GM18858 (cell line): ENCODE results near the gene LRRC26.

ENCODE experiments used
- ATAC-seq: cut with Tn5 transposase; IDR thresholded peaks from one replicate; pipeline ENCODE4 v1.9.1; 2021; ENCODE audit not compliant: unreplicated experiment

Gene LRRC26, protein sequence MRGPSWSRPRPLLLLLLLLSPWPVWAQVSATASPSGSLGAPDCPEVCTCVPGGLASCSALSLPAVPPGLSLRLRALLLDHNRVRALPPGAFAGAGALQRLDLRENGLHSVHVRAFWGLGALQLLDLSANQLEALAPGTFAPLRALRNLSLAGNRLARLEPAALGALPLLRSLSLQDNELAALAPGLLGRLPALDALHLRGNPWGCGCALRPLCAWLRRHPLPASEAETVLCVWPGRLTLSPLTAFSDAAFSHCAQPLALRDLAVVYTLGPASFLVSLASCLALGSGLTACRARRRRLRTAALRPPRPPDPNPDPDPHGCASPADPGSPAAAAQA

DNA sequence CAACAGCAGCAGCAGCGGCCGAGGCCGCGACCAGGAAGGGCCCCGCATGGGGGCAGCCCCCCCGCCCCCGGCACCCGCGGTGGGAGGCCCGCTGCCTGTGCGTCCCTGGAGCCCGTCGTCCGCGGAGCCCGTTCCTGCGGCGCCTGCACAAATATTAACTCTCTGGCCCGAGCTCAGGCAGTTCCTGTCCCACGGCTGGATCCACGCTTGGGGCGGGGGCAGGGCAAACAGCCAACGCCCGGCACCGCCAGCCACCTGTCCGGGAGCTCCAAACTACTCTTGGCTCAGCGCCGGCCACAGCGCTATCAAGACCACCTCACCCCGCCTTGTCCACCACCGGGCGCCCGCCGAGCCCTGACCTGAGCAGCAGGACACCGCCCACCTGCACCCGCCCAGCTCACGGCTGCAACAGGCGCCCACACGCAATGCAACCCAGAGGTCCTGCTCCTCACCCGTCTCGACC lies at the start of gene LRRC26:
Gene LRRC26, minus strand, starts transcription at position 156 of the 463 bp plus-strand sequence. Its CDS starts 108 bp downstream, at position 48.
- ATAC-seq, result no peak

DNA sequence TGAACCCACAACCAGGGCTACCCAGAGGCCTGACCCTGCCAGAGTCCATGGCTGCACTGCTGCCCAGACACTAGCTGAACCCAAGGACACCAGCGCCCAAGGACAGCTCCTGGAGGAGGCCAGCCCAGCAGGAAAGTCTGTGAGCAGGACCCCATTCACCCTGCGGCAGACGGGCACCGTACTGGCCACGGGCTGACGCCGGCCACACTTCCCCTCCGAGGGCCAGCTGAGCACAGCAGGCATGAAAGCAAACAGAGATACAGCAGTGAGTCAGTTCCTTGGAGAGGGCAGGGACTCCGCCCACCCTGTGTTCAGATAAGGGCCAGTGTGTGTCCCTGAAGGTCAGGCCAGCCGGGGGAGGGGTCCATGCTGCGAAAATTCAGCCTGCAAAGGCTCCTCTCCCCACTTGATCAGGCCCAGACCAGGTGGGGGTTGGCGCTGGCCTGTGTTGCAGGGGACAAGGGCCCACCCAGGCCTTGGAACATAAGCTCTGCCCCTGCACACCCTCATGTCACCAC lies 49.0 kb upstream of the LRRC26 start:
- ATAC-seq, result no peak

DNA sequence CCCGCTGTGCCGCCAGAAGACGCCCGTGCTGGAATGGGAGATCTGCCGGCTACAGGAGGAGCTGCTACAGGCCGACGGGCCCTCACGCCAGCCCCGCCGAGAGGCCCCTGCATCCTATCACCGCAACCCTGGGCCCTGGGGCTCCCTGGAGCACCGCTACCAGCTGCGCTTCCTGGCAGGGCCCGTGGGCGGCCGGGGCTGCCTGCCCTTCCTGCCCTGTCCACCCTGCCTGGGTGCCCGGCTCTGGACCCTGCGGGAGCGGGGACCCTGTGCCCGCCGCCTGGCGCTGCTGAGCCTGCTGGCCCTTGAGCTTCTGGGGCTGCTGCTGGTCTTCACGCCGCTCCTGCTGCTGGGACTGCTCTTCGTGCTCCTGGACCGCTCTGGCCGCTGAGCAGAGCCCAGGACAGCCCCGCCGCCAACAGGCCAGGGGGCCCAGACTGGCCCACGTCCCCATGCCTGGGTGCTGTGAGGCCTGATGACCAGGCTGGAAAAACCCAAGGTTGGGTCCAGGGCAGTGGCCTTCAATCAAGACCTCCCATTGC lies 48.4 kb upstream of the LRRC26 start:
- ATAC-seq, result no peak

DNA sequence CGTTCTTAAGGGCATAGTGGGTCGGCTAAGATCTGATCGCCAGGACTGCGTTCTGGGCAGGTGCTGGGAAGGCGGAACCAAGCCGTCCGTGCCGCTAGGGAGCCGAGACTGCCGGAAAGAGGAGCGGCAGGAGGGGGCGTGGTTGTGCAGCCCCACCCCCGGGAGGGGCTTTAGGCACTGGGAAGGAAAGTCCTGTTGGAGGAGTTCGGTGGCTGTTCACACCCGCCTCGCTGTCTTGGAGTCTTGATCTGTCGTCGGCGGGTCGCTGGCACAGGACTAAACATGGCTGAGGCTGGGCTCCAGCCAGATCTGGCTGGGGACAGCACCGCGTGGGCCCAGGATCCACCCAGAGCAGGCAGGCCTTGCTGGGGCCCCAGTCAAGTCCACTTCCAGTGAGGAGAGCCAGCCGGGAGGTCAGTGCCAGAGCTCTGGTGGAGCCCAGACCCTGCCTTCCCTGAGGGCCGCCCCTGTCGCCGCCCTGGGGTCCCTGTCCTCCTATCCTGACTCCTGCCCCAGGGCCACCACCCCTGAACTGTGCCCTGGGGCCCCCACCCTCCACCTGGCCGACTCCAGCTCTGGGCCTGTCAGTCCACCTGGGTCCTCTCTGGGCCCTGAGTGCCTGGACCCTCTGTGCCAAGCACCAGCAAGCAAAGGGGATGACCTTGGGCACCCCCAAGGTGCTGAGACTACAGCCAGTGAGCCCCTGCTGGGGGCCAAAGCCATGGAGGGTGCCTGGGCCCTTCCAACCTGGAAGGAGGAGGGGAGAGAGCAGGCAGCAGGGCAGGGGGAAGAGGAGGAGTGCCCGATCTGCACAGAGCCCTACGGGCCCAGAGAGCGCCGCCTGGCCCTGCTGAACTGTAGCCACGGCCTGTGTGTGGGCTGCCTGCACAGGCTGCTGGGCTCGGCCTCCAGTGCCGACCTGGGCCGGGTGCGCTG lies 47.7 kb upstream of the LRRC26 start:
- no peak for ATAC-seq

DNA sequence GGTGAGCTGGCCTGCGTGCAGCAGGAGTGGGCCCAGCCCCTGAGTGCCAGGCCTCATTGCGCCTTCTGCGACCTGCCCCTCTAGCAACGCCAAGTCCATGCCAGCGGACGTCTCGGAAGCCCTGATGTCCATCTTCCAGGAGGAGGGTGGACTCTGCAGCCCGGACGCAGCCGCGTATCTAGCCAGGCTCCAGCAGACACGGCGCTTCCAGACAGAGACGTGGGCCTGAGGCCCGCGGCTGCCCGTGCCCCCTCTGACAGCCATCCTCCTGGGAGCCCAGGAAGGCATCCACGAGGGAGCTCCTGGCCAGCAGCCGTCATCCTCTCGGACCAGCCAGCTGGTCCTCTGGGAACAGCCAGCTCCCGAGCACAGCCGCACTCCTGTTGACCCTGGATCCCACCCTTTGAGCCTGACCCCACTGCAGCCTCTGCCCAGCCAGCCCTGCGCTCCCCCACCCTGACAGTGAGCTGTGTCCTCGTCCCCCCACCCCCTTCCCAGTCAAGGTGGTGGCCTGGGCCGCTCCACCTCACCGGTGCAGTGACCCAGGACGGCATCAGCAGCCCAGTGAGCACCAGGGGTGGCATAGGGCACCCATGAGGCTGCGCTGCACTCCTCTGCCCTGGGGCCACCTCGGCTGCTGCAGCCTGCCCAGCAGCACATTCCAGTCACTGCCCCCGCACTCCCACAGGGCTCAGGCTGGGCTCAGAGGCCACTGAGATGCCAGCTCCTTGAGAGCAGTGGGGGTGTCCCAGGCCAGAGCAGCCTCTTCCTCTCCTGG lies 46.5 kb upstream of the LRRC26 start:
- no peak for ATAC-seq

DNA sequence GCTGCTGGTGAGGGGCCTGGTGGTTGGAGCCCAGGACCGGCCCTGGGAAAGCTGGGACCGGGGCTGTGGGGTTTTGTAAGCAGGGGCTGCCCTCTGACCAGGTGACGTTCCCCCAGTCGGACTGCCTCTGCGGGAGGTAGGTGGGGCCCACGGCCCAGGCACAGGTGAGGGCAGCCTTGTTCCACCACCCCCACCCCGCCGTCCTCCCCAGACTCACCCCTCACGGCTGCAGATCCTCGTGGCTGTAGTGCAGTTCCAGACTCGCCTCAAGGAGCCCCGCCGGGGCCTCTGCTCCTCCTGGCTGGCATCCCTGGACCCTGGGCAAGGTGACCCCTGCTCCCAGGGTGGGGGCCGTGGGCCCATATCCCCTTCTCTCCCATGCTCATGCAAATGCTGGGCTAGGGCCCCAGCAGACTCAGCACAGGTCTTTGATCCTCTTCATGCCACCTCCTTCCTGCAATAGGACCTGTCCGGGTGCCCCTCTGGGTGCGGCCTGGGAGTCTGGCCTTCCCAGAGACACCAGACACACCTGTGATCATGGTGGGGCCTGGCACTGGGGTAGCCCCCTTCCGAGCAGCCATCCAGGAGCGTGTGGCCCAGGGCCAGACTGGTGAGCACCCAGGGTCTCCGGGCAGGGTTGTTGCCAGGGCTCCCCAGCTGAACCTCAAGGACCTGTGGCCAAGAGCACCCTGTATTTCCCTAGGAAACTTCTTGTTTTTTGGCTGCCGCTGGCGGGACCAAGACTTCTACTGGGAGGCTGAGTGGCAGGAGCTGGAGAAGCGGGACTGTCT lies 45.5 kb upstream of the LRRC26 start:
- no peak for ATAC-seq

DNA sequence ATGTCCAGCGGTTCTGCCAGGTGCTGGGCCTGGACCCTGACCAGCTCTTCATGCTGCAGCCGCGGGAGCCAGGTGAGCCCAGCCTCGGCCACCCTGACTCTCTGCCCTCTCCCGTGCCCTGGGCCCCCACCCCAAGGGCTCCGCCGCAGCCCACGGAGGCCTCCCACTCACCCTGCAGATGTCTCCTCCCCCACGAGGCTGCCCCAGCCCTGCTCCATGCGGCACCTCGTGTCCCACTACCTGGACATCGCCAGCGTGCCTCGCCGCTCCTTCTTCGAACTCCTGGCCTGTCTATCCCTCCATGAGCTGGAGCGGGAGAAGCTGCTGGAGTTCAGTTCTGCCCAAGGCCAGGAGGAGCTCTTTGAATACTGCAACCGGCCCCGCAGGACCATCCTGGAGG lies 44.8 kb upstream of the LRRC26 start:
- no peak for ATAC-seq

DNA sequence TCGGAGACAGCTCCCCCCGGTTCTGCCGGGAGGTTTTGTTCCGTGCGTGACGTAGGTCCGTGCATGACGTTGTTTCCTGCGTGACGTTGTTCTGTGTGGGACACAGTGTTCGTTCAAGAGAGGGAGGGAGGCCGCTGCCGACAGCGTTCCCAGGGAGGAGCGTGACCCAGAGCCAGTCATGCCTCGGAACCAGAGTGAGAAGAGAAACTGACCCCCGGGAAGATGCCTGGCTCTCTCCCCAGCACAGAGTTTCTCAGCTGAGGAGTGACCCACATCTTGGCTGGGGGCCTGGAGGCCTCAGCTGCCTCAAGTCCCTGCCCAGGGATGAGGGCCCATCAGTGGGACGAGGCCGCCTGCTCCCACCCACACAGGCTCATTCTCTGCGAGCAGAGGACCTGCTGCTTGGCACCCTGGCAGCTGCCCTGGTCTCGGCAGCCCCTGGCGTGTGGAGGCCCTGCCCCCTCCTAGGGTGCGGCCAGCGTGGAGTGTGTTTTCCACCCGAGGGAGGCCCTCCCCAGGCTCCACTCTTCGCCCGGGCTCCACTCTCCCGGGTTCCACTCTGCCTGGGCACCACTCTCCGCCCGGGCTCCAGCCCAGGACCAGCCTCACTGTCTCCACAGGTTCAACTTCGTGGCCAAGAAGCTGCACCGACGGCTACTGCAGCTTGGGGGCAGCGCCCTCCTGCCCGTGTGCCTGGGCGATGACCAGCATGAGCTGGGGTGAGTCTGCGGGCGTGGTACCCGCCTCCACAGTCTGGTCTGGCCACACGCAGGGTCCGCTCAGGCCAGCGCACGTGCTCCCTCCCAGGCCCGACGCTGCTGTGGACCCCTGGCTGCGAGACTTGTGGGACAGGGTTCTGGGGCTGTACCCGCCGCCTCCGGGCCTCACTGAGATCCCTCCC lies 43.6 kb upstream of the LRRC26 start:
- ATAC-seq, result no peak

DNA sequence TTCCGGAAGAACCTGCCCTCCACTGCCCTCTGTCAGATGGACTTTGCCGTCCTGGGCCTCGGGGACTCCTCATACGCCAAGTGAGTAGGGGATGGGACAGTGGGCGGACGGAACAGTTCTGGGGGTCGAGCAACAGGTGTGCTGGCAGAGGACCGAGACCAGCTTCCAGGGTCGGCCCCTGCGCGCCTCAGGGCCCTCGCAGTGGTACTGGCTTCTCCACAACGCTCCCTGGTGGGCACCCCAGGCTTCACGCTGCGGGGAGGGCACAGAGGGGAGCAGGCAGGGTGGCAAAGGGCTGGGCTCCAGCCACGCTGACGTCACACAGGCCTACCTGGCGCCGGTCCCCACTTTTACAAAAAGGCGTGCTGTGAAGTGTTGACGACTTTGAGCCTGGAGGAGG lies 42.7 kb upstream of the LRRC26 start:
- no peak for ATAC-seq

DNA sequence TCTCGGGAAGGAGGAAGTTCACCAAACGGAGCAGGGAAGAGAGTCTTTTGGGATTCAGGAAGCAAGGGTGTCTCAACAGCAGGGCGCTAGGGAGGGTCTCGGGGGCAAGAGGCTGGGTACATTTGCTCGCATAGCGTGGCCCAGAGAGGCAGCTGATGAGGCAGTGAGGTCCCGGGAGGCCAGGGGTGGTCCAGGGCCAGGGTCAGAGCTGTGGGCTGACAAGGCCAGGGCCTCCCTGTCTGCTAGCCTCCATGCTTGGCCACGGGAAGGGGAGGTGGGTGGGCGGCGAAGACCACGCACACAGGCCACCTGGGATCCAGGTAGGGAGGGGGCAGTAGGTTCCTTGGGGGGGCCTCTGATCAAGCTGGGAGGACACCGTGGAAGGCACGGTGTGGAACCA lies 41.7 kb upstream of the LRRC26 start:
- ATAC-seq, result no peak

DNA sequence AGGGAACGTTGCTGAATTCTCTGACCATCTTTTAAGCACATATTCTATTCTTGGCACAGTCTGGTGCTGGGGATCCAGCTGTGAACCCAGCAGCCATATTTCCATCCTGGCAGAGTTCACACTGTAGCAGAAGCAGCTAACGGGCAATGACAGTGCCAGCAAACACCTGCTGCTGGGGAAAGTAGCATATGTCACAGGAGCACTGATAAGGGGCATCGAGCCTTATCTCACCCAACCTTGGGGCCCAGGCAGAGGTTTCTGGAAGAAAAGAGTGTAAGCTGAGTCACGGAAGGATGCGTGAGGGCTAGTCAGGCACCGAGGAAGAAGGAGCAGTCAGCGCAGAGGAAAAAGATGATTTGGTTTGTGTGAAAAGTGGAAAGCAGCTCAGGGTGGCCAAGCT lies 36.8 kb upstream of the LRRC26 start:
- ATAC-seq, result no peak

DNA sequence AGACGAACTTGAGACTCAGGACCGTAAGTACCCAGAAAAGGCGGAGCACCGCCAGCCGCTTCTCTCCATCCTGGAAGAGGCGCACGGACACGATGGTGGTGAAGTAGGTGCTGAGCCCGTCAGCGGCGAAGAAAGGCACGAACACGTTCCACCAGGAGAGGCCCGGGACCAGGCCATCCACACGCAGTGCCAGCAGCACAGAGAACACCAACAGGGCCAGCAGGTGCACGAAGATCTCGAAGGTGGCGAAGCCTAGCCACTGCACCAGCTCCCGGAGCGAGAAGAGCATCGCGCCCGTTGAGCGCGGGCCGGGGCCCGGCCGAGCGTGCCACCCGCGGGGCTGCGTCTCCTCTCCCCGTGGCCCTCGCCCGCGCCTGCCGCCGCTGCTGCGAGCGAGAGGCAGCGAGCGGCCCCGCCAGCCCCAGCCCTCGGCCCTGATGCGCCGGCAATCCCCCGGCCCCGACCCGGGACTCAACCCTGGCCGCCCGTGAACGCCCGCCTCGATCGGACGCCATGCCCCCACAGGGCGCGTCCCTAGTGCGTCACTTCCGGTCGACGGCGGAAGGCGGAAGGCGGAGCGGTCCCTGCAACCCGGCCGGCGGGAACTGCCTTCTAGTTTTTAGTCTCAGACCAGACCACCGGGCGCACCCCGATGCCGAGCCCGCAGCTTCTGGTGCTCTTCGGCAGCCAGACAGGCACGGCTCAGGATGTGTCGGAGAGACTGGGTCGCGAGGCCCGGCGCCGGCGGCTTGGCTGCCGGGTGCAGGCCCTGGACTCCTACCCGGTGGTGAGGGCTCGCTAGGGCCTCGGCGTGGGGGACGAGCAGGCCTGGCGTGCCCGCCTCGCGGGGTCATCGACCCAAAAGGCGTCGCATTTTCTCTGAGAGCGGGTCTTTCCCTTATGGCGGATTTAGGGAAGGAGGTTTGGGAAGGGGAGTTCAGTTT lies 35.5 kb upstream of the LRRC26 start, which contains the start of the genes NDOR1 and TMEM203:
Gene NDOR1, plus strand, starts transcription at position 575 of the 944 bp plus-strand sequence. Its CDS starts 78 bp downstream, at position 653.
Gene TMEM203, minus strand, starts transcription at position 523 of the 944 bp plus-strand sequence. Its CDS starts 234 bp downstream, at position 289.
- no peak for ATAC-seq

DNA sequence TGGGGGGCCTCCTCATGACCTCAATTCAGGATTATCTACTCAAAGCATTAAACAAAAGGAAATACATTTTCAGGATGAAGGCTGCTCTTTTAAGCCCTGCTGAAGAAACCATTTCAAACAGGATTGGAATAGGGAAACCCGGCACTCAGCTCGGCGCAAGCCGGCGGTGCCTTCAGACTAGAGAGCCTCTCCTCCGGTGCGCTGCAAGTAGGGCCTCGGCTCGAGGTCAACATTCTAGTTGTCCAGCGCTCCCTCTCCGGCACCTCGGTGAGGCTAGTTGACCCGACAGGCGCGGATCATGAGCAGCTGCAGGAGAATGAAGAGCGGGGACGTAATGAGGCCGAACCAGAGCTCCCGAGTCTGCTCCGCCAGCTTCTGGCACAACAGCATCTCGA lies 34.9 kb upstream of the LRRC26 start:
- ATAC-seq, result no peak

DNA sequence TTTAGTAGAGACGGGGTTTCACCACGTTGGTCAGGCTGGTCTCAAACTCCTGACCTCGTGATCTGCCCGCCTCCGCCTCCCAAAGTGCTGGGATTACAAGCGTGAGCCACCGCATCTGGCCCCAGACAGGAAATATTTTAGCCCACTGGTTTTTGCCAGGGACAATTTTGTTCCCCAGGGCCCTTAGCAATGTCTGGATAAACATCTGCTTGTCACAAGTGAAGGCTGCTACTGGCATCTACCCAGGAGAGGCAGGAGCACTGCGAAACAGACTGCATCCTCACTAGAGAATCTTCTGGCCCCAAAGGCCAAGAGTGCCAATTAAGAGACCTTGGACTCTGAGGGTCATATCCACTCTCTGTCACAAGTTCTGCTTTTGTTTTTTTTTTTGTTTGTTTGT lies 33.1 kb upstream of the LRRC26 start:
- ATAC-seq, result no peak

DNA sequence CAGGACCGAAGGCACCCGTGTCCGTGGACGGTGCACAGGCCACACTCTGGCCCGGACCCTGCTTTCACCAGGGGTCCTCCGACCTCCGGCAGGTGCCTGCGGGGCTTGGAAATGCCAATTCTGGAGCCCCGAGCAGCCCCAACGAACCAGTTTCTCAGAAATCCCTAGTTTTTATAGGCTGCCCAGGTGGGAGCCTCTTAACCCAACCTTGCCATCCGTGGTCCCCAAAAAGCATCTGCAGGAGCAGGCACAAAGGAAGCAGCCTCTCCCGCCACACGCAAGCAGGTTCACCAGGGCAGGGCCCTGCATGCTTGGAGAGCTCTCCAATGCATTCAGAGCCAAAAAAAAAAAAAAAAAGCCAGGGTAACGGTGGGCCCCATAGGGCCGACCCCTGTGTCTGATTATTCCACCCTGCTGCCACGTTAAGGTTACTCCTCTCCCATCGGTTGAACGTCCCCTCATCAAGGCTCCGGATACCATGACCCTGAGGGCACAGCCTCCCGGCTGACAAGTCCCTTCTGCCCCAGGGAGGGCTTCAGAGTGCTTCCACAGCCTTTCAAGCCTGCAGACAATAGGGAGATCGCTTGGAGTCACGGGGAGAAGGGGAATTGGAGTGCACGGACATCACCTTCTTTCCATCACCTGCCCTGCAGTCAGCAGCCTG lies 31.5 kb upstream of the LRRC26 start:
- no peak for ATAC-seq

DNA sequence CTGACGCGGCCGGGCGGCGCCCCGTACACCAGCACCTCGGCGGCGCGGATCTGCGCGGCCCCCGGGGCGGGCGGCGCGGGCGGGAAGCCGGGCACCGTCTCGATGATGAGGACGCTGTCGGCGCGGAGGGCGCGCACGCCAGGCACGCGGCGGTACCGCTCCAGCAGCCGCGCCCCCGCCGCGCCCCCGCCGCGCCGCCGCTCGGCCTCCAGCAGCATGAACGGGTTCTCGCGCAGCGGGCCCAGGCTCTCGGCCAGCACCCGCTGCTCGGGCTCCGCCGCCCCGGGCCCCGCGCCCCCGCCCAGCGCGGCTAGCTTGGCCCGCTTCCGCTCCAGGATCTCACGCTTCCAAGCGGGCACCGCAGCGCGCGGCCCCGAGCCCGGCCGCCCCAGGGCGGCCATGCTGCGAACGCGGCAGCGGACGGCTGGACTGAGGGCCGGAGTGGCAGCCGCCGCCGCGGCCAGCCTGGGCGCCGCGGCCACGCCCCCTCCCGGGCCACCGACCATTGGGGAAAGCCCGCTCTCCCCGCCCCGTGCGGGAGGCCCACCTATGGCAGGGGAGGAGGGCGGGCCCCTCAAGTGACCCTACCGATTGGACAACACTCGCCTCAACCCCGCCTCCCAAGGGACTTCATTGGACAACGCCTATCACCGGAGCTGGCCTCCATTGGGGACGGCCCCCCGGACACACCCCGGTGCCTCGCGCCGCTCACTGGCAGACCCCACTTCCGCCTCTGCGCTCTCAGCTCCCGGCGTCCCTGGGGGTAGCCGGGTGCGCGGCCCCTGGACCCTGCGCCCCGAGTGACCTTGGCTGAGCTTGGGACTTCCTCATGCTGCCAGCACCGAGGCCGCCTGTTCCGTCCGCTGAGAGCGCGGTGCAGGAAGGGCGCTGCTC lies 30.7 kb upstream of the LRRC26 start, which contains the start of gene TPRN:
Gene TPRN, minus strand, starts transcription at position 431 of the 894 bp plus-strand sequence. Its CDS starts 30 bp downstream, at position 401.
- peak; percentile 74 for ATAC-seq
